GM18951 (cell line): ENCODE results near the gene MAB21L2.
"Not testable (repeated sequence)": the region's sequence is repeated elsewhere in the genome, so short reads cannot be mapped to it uniquely, and the experiment has no call there.

Experiments used
- POLR2A ChIP-seq: IDR thresholded peaks from 4 replicates; pipeline ENCODE4 v1.6.1; 2011; ENCODE audit warnings: mild to moderate bottlenecking; ENCODE audit not compliant: insufficient read length, insufficient read depth; ENCODE audit errors: extremely low read depth
- in situ Hi-C: fragments of 300-500 bp; cut with MboI; formaldehyde crosslinking; loops from one replicate; pipeline ENCODE4 v1.12.0; 2022; ENCODE audit warnings: low sequenced_read_pairs, mixed read lengths, inconsistent platforms; ENCODE audit not compliant: unreplicated experiment

Gene MAB21L2

GRCh38 chr4:150582146-150582872 lies at the start of gene MAB21L2:
Gene MAB21L2 (plus strand): TSS chr4:150582151. CDS start chr4:150583030, 879 bp downstream.
- no peak for TF ChIP-seq POLR2A
- in situ Hi-C loops: no loop called here

- no peak for TF ChIP-seq POLR2A
- in situ Hi-C loops: no loop called here
These were observed 48.3 kb upstream of the MAB21L2 start for GRCh38 chr4:150533673-150534072.

- in situ Hi-C loops: no loop called here
- TF ChIP-seq POLR2A: no peak
These were observed 47.1 kb upstream of the MAB21L2 start for GRCh38 chr4:150534818-150535217.

GRCh38 chr4:150537911-150538310 lies 44.0 kb upstream of the MAB21L2 start:
- in situ Hi-C loops: not testable (repeated sequence)

- no peak for TF ChIP-seq POLR2A
- in situ Hi-C loops: no loop called here
These were observed 41.4 kb upstream of the MAB21L2 start for GRCh38 chr4:150540536-150540935.

- in situ Hi-C loops: no loop called here
These were observed 41.0 kb upstream of the MAB21L2 start for GRCh38 chr4:150540959-150541360.

GRCh38 chr4:150541681-150542080 lies 40.3 kb upstream of the MAB21L2 start:
- in situ Hi-C loops: no loop called here
- no peak for TF ChIP-seq POLR2A

More at GRCh38 chr4:150540959-150541360, 41.0 kb upstream of the MAB21L2 start:
- TF ChIP-seq POLR2A: no peak

GRCh38 chr4:150543042-150543441 lies 38.9 kb upstream of the MAB21L2 start:
- no peak for TF ChIP-seq POLR2A
- in situ Hi-C loops: no loop called here

- in situ Hi-C loops: no loop called here
These were observed 35.7 kb upstream of the MAB21L2 start for GRCh38 chr4:150546286-150546685.

GRCh38 chr4:150547154-150547838 lies 34.7 kb upstream of the MAB21L2 start:
- no peak for TF ChIP-seq POLR2A
- in situ Hi-C loops: no loop called here

More at GRCh38 chr4:150546286-150546685, 35.7 kb upstream of the MAB21L2 start:
- no peak for TF ChIP-seq POLR2A

- in situ Hi-C loops: not testable (repeated sequence)
These were observed 24.1 kb upstream of the MAB21L2 start for GRCh38 chr4:150557811-150558210.

- in situ Hi-C loops: no loop called here
- TF ChIP-seq POLR2A: no peak
These were observed 20.7 kb upstream of the MAB21L2 start for GRCh38 chr4:150561143-150561737.

- TF ChIP-seq POLR2A: no peak
- in situ Hi-C loops: no loop called here
These were observed 19.7 kb upstream of the MAB21L2 start for GRCh38 chr4:150562250-150562649.

GRCh38 chr4:150562751-150563150 lies 19.2 kb upstream of the MAB21L2 start:
- TF ChIP-seq POLR2A: no peak
- in situ Hi-C loops: no loop called here

- in situ Hi-C loops: not testable (repeated sequence)
These were observed 17.0 kb upstream of the MAB21L2 start for GRCh38 chr4:150564967-150565366.
